Testis (tissue), 2 donors: Measurements from ENCODE around the gene TECRL.

Source experiments
- POLR2A ChIP-seq: fragments of 450-650 bp; IDR thresholded peaks from one replicate; pipeline ENCODE4 v1.6.1; 2017; ENCODE audit warnings: antibody characterized with exemption, mild to moderate bottlenecking, moderate library complexity
- TF ChIP-seq, protein P1 (sequence below), 3 experiments: fragments of 450-650 bp in 2 of 3; fragments of 200-600 bp in 1 of 3; sonication (generic) in 1 of 3; IDR thresholded peaks; one replicate each; pipeline ENCODE4 v1.5.1; 2016 to 2019; ENCODE audit warnings: antibody characterized with exemption in 3 of 3, mild to moderate bottlenecking in 2 of 3, moderate library complexity in 1 of 3

DNA sequence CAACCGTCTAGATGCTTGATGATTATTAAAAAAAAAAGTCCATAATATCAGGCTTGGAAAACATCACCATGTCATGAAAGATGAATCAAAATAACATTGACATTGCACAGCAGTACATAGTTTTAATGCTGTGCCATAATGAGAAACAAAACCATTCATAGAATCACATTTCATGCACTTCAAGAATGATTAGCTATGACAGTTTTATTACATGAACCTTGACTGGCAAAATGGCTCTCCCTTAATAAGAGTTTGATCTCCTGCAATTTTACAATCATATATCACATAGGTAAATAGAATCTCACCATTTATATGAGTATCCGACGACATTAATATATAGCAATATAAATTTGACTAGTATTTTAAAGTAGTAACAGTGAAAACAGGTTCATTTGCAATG, 49.8 kb downstream of the TECRL start:
- TF ChIP-seq, protein P1, sequence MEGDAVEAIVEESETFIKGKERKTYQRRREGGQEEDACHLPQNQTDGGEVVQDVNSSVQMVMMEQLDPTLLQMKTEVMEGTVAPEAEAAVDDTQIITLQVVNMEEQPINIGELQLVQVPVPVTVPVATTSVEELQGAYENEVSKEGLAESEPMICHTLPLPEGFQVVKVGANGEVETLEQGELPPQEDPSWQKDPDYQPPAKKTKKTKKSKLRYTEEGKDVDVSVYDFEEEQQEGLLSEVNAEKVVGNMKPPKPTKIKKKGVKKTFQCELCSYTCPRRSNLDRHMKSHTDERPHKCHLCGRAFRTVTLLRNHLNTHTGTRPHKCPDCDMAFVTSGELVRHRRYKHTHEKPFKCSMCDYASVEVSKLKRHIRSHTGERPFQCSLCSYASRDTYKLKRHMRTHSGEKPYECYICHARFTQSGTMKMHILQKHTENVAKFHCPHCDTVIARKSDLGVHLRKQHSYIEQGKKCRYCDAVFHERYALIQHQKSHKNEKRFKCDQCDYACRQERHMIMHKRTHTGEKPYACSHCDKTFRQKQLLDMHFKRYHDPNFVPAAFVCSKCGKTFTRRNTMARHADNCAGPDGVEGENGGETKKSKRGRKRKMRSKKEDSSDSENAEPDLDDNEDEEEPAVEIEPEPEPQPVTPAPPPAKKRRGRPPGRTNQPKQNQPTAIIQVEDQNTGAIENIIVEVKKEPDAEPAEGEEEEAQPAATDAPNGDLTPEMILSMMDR (IDR thresholded peaks at IDR 0.05) = no peak
- TF ChIP-seq POLR2A = no peak
